SK-N-MC (cell line): ENCODE results near the gene SCMH1.

ENCODE experiments used
- FOXP2 ChIP-seq: optimal IDR thresholded peaks from 2 replicates; pipeline ENCODE3; 2011; ENCODE audit warnings: mild to moderate bottlenecking, moderate library complexity; ENCODE audit not compliant: insufficient read depth; ENCODE audit errors: extremely low read length, control extremely low read depth
- POLR2AphosphoS5 ChIP-seq: IDR thresholded peaks from 2 replicates; pipeline ENCODE4 v1.6.1; 2012; ENCODE audit warnings: mild to moderate bottlenecking, low read depth, low read length, borderline replicate concordance

GRCh38 chr1:41051022-41051421 is 191.1 kb downstream of the SCMH1 start:
- no peak for TF ChIP-seq FOXP2
- TF ChIP-seq POLR2AphosphoS5, result no peak
